GM23338 (cell line): ENCODE measurements around the gene KLRG1. TPM values are rescaled to one million over a fixed set of nuclear protein-coding genes. Genes with fewer than 3 reads are reported as not detected.

Experiments used
- ATAC-seq: fragments of 200-7000 bp; cut with Tn5 transposase; 3 replicates; pipeline ENCODE4 v1.9.1; 2020
- DNase-seq: peaks from one replicate; pipeline ENCODE4 v3.0.0-alpha.2; 2015; ENCODE audit warnings: low spot score
- H2AFZ ChIP-seq: fragments of 200-600 bp; sonication (generic); 2 replicates; pipeline ENCODE4 v1.8.0; 2016; ENCODE audit warnings: antibody characterized with exemption, mild to moderate bottlenecking, moderate library complexity
- H3F3A ChIP-seq: fragments of 200-600 bp; sonication (generic); replicated peaks from 2 replicates; pipeline ENCODE4 v1.8.0; 2017; ENCODE audit warnings: antibody characterized with exemption, mixed run types, low read depth
- H3K27ac ChIP-seq: fragments of 200-600 bp; sonication (generic); 2 replicates; pipeline ENCODE4 v1.6.1; 2016; ENCODE audit warnings: low read depth
- H3K27me3 ChIP-seq: fragments of 200-600 bp; sonication (generic); 2 replicates; pipeline ENCODE4 v1.8.0; 2016; ENCODE audit warnings: mild to moderate bottlenecking, mixed run types, moderate library complexity; ENCODE audit not compliant: insufficient read depth
- H3K36me3 ChIP-seq: fragments of 200-600 bp; sonication (generic); 2 replicates; pipeline ENCODE4 v1.8.0; 2016; ENCODE audit warnings: mild to moderate bottlenecking; ENCODE audit not compliant: insufficient read depth
- H3K4me1 ChIP-seq: fragments of 200-600 bp; sonication (generic); 2 replicates; pipeline ENCODE4 v1.8.0; 2016; ENCODE audit warnings: mild to moderate bottlenecking, moderate library complexity; ENCODE audit not compliant: insufficient read depth
- H3K4me2 ChIP-seq: fragments of 200-600 bp; sonication (generic); 2 replicates; pipeline ENCODE4 v1.7.1; 2017; ENCODE audit warnings: mixed run types
- H3K4me3 ChIP-seq: fragments of 200-600 bp; sonication (generic); 2 replicates; pipeline ENCODE4 v1.6.1; 2016; ENCODE audit warnings: mixed run types
- H3K79me2 ChIP-seq: fragments of 200-600 bp; sonication (generic); replicated peaks from 2 replicates; pipeline ENCODE4 v1.8.0; 2017; ENCODE audit warnings: mild to moderate bottlenecking; ENCODE audit not compliant: insufficient read depth
- H3K9me2 ChIP-seq: fragments of 200-600 bp; sonication (generic); 2 replicates; pipeline ENCODE4 v1.8.0; 2017; ENCODE audit not compliant: insufficient read depth
- H4K20me1 ChIP-seq: fragments of 200-600 bp; sonication (generic); replicated peaks from 2 replicates; pipeline ENCODE4 v1.8.0; 2017; ENCODE audit warnings: mild to moderate bottlenecking; ENCODE audit not compliant: insufficient read depth
- H3K27ac Mint-ChIP-seq: 2 replicates; pipeline ENCODE4 v1.8.0; 2020; ENCODE audit warnings: inconsistent platforms, mild to moderate bottlenecking, moderate library complexity, mixed read lengths
- H3K27me3 Mint-ChIP-seq: 3 replicates; pipeline ENCODE4 v1.8.0; 2022; ENCODE audit warnings: low read depth, mild to moderate bottlenecking, moderate library complexity, mixed read lengths, inconsistent platforms; ENCODE audit not compliant: insufficient read depth, poor library complexity
- H3K36me3 Mint-ChIP-seq: 3 replicates; pipeline ENCODE4 v1.8.0; 2021; ENCODE audit warnings: low read depth, mild to moderate bottlenecking, inconsistent platforms, moderate library complexity, mixed read lengths
- H3K4me1 Mint-ChIP-seq: 3 replicates; pipeline ENCODE4 v1.8.0; 2020; ENCODE audit warnings: mild to moderate bottlenecking, inconsistent platforms, mixed read lengths
- H3K4me3 Mint-ChIP-seq: 3 replicates; pipeline ENCODE4 v1.8.0; 2021; ENCODE audit warnings: moderate library complexity, mild to moderate bottlenecking, inconsistent platforms, mixed read lengths
- H3K9me3 Mint-ChIP-seq: 3 replicates; pipeline ENCODE4 v1.8.0; 2020; ENCODE audit warnings: moderate library complexity, mild to moderate bottlenecking, inconsistent platforms, mixed read lengths
- CREB1 ChIP-seq: fragments of 250-450 bp; sonication (Bioruptor Pico); IDR thresholded peaks from 2 replicates; pipeline ENCODE4 v1.5.0; 2020; ENCODE audit warnings: low read depth, mild to moderate bottlenecking, moderate library complexity
- CTCF ChIP-seq, 2 experiments: fragments of 200-600 bp in 1 of 2; sonication (generic) in 1 of 2; conservative IDR thresholded peaks; 2 replicates each; pipeline versions ENCODE4 v1.5.1 to v1.6.1; 2016 to 2017; ENCODE audit warnings: antibody characterized with exemption in 2 of 2, low read depth in 2 of 2, mild to moderate bottlenecking in 2 of 2, moderate library complexity in 1 of 2
- ETS1 ChIP-seq: IDR thresholded peaks from 2 replicates; pipeline ENCODE4 v1.6.1; 2016; ENCODE audit warnings: antibody characterized with exemption
- EZH2 ChIP-seq: fragments of 200-600 bp; sonication (generic); IDR thresholded peaks from one replicate; pipeline ENCODE4 v1.8.0; 2017; ENCODE audit warnings: antibody characterized with exemption, mild to moderate bottlenecking, low read depth; ENCODE audit not compliant: unreplicated experiment
- EZH2phosphoT487 ChIP-seq: fragments of 200-600 bp; sonication (generic); IDR thresholded peaks from one replicate; pipeline ENCODE4 v1.8.1; 2018; ENCODE audit warnings: antibody characterized with exemption; ENCODE audit not compliant: unreplicated experiment
- JUNB ChIP-seq: IDR thresholded peaks from one replicate; pipeline ENCODE4 v1.6.1; 2016; ENCODE audit warnings: antibody characterized with exemption; ENCODE audit not compliant: unreplicated experiment
- NANOG ChIP-seq: IDR thresholded peaks from 2 replicates; pipeline ENCODE4 v1.6.1; 2016; ENCODE audit warnings: antibody characterized with exemption, borderline replicate concordance
- POLR2AphosphoS5 ChIP-seq: IDR thresholded peaks from 2 replicates; pipeline ENCODE4 v1.6.1; 2016; ENCODE audit warnings: antibody characterized with exemption, low read depth
- STAT1 ChIP-seq: IDR thresholded peaks from one replicate; pipeline ENCODE4 v1.6.1; 2016; ENCODE audit warnings: antibody characterized with exemption; ENCODE audit not compliant: unreplicated experiment
- ZNF114 ChIP-seq: fragments of 250-450 bp; sonication (Bioruptor Pico); IDR thresholded peaks from 2 replicates; pipeline ENCODE4 v1.5.0; 2020; ENCODE audit warnings: mild to moderate bottlenecking, moderate library complexity
- ZNF331 ChIP-seq: fragments of 250-450 bp; sonication (Bioruptor Pico); IDR thresholded peaks from 2 replicates; pipeline ENCODE4 v1.5.0; 2020; ENCODE audit warnings: low read depth, mild to moderate bottlenecking, moderate library complexity
- polyA plus RNA-seq: library from polyadenylated mRNA; unstranded; fragments of >200 nt; fragmentation: Nextera tagmentation; extraction: Ambion mirVana; gene quantifications from 2 replicates; pipeline ENCODE4 v1.2.1, GENCODE V29; 2016
- total RNA-seq: library from RNA; depleted of rRNA; stranded (reverse); fragments of >200 nt; shearing (Covaris generic); gene quantifications from 2 replicates; pipeline ENCODE4 v1.2.3, GENCODE V29; 2014
- TF ChIP-seq, protein P1 (sequence below): fragments of 250-450 bp; sonication (Bioruptor Pico); IDR thresholded peaks from 2 replicates; pipeline ENCODE4 v1.5.0; 2020; ENCODE audit warnings: mild to moderate bottlenecking, moderate library complexity
- TF ChIP-seq, protein P2 (sequence below): IDR thresholded peaks from one replicate; pipeline ENCODE4 v1.6.1; 2018; ENCODE audit warnings: antibody characterized with exemption; ENCODE audit not compliant: unreplicated experiment

Gene KLRG1
- total and polyA plus RNA-seq, 2 experiments from 2014 or later: 5.1 to 7.9 TPM

DNA sequence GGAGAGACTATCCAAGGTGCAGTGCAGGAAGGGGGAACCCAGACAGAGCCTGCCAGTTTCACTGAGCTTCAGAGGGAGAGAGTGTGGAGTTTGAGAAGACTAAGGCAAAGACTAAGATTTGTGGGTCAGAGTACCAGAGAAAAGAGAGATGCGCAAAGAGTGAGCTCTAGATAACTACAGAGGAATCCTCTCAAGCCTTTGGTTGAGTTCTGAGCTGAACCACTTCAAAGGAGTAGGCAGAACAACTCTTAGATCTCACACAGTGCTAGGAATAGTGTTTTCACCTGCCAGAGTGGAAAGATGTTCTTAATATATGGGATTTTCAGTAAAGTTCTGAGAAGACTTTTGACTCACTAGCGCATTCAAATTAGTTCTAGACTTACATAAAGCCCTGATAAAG lies 29.2 kb upstream of the KLRG1 start:
- no peaks in the 10 kb centered on the region for H3K27me3 ChIP-seq
- no peak overlapping the region for H2AFZ ChIP-seq
- TF ChIP-seq EZH2 (no peak), POLR2AphosphoS5 (no peak), STAT1 (no peak), NANOG (no peak), ZNF331 (CRISPR knock-in tag) (no peak), ZNF114 (CRISPR knock-in tag) (no peak), EZH2phosphoT487 (no peak), ETS1 (no peak), CTCF (conservative IDR thresholded peaks at IDR 0.05; ENCODE audit: low read depth in 2 of 2) (no peak), JUNB (no peak), CREB1 (no peak)
- TF ChIP-seq, protein P1, sequence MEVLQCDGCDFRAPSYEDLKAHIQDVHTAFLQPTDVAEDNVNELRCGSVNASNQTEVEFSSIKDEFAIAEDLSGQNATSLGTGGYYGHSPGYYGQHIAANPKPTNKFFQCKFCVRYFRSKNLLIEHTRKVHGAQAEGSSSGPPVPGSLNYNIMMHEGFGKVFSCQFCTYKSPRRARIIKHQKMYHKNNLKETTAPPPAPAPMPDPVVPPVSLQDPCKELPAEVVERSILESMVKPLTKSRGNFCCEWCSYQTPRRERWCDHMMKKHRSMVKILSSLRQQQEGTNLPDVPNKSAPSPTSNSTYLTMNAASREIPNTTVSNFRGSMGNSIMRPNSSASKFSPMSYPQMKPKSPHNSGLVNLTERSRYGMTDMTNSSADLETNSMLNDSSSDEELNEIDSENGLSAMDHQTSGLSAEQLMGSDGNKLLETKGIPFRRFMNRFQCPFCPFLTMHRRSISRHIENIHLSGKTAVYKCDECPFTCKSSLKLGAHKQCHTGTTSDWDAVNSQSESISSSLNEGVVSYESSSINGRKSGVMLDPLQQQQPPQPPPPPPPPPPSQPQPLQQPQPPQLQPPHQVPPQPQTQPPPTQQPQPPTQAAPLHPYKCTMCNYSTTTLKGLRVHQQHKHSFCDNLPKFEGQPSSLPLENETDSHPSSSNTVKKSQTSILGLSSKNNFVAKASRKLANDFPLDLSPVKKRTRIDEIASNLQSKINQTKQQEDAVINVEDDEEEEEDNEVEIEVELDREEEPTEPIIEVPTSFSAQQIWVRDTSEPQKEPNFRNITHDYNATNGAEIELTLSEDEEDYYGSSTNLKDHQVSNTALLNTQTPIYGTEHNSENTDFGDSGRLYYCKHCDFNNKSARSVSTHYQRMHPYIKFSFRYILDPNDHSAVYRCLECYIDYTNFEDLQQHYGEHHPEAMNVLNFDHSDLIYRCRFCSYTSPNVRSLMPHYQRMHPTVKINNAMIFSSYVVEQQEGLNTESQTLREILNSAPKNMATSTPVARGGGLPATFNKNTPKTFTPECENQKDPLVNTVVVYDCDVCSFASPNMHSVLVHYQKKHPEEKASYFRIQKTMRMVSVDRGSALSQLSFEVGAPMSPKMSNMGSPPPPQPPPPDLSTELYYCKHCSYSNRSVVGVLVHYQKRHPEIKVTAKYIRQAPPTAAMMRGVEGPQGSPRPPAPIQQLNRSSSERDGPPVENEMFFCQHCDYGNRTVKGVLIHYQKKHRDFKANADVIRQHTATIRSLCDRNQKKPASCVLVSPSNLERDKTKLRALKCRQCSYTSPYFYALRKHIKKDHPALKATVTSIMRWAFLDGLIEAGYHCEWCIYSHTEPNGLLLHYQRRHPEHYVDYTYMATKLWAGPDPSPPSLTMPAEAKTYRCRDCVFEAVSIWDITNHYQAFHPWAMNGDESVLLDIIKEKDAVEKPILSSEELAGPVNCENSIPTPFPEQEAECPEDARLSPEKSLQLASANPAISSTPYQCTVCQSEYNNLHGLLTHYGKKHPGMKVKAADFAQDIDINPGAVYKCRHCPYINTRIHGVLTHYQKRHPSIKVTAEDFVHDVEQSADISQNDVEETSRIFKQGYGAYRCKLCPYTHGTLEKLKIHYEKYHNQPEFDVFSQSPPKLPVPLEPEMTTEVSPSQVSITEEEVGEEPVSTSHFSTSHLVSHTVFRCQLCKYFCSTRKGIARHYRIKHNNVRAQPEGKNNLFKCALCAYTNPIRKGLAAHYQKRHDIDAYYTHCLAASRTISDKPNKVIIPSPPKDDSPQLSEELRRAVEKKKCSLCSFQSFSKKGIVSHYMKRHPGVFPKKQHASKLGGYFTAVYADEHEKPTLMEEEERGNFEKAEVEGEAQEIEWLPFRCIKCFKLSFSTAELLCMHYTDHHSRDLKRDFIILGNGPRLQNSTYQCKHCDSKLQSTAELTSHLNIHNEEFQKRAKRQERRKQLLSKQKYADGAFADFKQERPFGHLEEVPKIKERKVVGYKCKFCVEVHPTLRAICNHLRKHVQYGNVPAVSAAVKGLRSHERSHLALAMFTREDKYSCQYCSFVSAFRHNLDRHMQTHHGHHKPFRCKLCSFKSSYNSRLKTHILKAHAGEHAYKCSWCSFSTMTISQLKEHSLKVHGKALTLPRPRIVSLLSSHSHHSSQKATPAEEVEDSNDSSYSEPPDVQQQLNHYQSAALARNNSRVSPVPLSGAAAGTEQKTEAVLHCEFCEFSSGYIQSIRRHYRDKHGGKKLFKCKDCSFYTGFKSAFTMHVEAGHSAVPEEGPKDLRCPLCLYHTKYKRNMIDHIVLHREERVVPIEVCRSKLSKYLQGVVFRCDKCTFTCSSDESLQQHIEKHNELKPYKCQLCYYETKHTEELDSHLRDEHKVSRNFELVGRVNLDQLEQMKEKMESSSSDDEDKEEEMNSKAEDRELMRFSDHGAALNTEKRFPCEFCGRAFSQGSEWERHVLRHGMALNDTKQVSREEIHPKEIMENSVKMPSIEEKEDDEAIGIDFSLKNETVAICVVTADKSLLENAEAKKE: no peak
- TF ChIP-seq, protein P2, sequence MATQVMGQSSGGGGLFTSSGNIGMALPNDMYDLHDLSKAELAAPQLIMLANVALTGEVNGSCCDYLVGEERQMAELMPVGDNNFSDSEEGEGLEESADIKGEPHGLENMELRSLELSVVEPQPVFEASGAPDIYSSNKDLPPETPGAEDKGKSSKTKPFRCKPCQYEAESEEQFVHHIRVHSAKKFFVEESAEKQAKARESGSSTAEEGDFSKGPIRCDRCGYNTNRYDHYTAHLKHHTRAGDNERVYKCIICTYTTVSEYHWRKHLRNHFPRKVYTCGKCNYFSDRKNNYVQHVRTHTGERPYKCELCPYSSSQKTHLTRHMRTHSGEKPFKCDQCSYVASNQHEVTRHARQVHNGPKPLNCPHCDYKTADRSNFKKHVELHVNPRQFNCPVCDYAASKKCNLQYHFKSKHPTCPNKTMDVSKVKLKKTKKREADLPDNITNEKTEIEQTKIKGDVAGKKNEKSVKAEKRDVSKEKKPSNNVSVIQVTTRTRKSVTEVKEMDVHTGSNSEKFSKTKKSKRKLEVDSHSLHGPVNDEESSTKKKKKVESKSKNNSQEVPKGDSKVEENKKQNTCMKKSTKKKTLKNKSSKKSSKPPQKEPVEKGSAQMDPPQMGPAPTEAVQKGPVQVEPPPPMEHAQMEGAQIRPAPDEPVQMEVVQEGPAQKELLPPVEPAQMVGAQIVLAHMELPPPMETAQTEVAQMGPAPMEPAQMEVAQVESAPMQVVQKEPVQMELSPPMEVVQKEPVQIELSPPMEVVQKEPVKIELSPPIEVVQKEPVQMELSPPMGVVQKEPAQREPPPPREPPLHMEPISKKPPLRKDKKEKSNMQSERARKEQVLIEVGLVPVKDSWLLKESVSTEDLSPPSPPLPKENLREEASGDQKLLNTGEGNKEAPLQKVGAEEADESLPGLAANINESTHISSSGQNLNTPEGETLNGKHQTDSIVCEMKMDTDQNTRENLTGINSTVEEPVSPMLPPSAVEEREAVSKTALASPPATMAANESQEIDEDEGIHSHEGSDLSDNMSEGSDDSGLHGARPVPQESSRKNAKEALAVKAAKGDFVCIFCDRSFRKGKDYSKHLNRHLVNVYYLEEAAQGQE: no peak
- H3K4me1 Mint-ChIP-seq: no peaks in the 10 kb centered on the region
- peaks cover 1% of the 10 kb centered on the region for H3K27me3 Mint-ChIP-seq
- peaks cover 42% of the 10 kb centered on the region for H3K9me3 Mint-ChIP-seq
- no peak overlapping the region for H3K4me3 ChIP-seq
- H3F3A ChIP-seq: peaks cover 3% of the 10 kb centered on the region; the same call in 1 of the 2 replicates
- H3K27ac ChIP-seq: no peak overlapping the region
- no peaks in the 10 kb centered on the region for H3K4me1 ChIP-seq
- H3K79me2 ChIP-seq: no peaks in the 10 kb centered on the region
- H3K4me2 ChIP-seq: no peak overlapping the region
- ATAC-seq: no peak
- H3K36me3 ChIP-seq: peaks cover 11% of the 10 kb centered on the region; the same call in 1 of the 2 replicates
- H3K27ac Mint-ChIP-seq: no peak overlapping the region
- no peaks in the 10 kb centered on the region for H4K20me1 ChIP-seq
- H3K36me3 Mint-ChIP-seq: peaks cover 66% of the 10 kb centered on the region
- H3K4me3 Mint-ChIP-seq: no peak overlapping the region
- H3K9me2 ChIP-seq: no peaks in the 10 kb centered on the region
- no peak for DNase-seq
